Measurements from ENCODE around the gene FSHB. TPM values are rescaled to one million over a fixed set of nuclear protein-coding genes. Genes with fewer than 3 reads are reported as not detected.
"Not testable (repeated sequence)": the region's sequence is repeated elsewhere in the genome, so short reads cannot be mapped to it uniquely, and the experiment has no call there.

Gene FSHB
- polyA plus RNA-seq, 4 donors: not detected

DNA sequence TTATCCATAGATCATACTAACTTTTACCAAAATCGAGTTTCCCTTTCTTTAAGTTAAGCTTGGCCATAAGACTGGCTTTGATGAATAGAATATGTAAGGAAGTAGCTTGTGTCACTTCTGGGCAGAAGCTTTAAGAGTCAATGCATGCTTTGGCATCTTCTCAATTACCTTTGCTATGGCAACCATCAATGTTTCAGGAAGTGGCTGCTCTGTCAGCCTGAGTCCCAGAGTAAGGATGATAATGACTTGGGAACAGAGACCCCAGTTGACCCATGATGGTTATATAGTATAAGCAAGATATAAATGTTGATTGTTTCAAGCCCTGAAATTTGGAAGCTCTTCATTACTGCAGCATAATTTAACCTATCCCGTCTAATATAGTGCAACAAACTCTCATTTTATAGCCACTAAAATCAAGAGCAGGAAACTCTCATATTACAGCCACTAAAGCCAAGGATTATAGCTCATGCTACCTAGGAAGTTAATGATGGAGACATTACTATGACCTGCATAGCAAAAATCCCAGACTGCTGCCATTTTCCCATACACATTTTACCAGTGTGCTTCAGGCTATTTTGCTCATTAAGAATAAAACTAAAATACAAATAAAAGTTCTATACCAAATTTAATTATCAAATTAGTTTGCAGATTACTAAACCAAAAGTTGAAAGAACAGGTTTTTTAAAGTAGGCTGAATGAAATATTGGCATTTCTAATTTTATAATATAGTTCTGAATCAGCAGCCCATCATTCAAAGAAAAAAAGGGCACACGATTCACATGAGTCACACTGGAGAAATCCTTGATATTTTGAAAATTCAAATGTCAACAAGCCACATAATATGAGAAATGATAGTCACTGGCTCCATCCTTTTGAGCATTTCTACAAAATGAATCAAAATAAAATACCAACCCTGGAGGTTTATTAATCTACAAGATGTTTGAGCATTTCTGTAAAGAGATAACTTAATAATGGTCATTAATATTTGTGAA, 23.8 kb downstream of the FSHB start:
- FAIRE-seq (no peak), DNase-seq (no peak)
- H3K36me3 ChIP-seq (ENCODE audit: control insufficient read depth in 3 of 3, insufficient read depth in 2 of 3, low read depth in 1 of 3, low read length in 3 of 3): no peaks in the 10 kb centered on the region
- no peaks in the 10 kb centered on the region for H3K4me1 ChIP-seq (ENCODE audit: control insufficient read depth in 3 of 3, insufficient read depth in 2 of 3, low read depth in 1 of 3, low read length in 2 of 3)
- H3K27ac ChIP-seq (ENCODE audit: low read depth in 1 of 3, low read length in 2 of 3): no peak overlapping the region
- no peaks in the 10 kb centered on the region for H3K27me3 ChIP-seq (ENCODE audit: control insufficient read depth in 3 of 3, insufficient read depth in 3 of 3, low read length in 3 of 3)
- no peak overlapping the region for H3K4me3 ChIP-seq (ENCODE audit: low read depth in 1 of 3, low read length in 3 of 3)
- H3K9me3 ChIP-seq (ENCODE audit: control insufficient read depth in 2 of 2, insufficient read depth in 1 of 2, low read depth in 1 of 2, low read length in 1 of 2): no peaks in the 10 kb centered on the region
- 45 to 61% (median 57%) methylated on average over 3 of the region's 3 CpGs for WGBS, 3 donors

DNA sequence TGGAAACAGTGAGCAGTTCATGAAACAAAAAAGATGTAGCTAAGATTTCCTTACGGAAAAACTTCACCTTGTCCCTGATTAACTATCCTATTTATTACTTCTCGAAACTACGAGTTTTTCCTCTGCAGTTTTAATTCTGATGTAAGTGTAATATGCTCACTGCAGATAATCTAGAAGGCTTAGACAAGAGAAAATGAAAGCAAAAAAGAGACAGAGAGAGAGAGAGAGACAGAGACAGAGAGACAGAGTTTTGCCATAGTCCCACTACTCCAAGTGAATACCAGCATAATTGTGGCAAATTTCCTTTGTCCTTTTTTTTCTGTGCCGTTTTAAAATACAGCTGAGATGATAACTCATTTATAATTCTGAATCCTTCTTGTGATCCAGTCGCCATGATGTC, 24.8 kb downstream of the FSHB start:
- FAIRE-seq (no peak), DNase-seq (no peak)
- Histone ChIP-seq H3K4me3 (ENCODE audit: low read depth in 1 of 3, low read length in 3 of 3) (no peak overlapping the region), H3K36me3 (ENCODE audit: control insufficient read depth in 3 of 3, insufficient read depth in 2 of 3, low read depth in 1 of 3, low read length in 3 of 3) (no peaks in the 10 kb centered on the region), H3K27me3 (ENCODE audit: control insufficient read depth in 3 of 3, insufficient read depth in 3 of 3, low read length in 3 of 3) (no peaks in the 10 kb centered on the region), H3K4me1 (ENCODE audit: control insufficient read depth in 3 of 3, insufficient read depth in 2 of 3, low read depth in 1 of 3, low read length in 2 of 3) (no peaks in the 10 kb centered on the region), H3K9me3 (ENCODE audit: control insufficient read depth in 2 of 2, insufficient read depth in 1 of 2, low read depth in 1 of 2, low read length in 1 of 2) (no peaks in the 10 kb centered on the region), H3K27ac (ENCODE audit: low read depth in 1 of 3, low read length in 2 of 3) (no peak overlapping the region)
- WGBS, 3 donors: 73 to 78% (median 75%) methylated on average over 5 of the region's 5 CpGs

DNA sequence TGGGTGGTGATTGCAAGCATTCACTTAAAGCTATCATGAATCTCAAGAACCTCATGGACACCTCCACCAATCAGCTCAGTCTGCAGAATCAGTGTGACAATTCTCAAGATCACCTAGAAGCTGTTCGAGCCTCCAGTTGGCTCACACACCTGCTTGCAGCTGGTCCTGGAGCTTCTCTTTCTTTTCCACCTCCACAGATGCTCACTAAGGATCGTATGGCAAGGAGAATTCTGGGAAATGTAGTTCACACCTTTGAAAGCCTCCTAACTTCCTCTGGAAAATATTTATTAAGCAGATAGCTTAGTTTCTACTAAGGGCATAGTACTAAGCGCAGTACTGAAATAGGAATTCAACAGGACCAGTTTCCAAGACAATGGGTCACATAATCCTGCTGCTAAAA, 26.2 kb downstream of the FSHB start:
- Histone ChIP-seq H3K9me3 (ENCODE audit: control insufficient read depth in 2 of 2, insufficient read depth in 1 of 2, low read depth in 1 of 2, low read length in 1 of 2) (no peaks in the 10 kb centered on the region), H3K4me1 (ENCODE audit: control insufficient read depth in 3 of 3, insufficient read depth in 2 of 3, low read depth in 1 of 3, low read length in 2 of 3) (no peaks in the 10 kb centered on the region), H3K27ac (ENCODE audit: low read depth in 1 of 3, low read length in 2 of 3) (no peak overlapping the region), H3K27me3 (ENCODE audit: control insufficient read depth in 3 of 3, insufficient read depth in 3 of 3, low read length in 3 of 3) (no peaks in the 10 kb centered on the region), H3K36me3 (ENCODE audit: control insufficient read depth in 3 of 3, insufficient read depth in 2 of 3, low read depth in 1 of 3, low read length in 3 of 3) (no peaks in the 10 kb centered on the region), H3K4me3 (ENCODE audit: low read depth in 1 of 3, low read length in 3 of 3) (no peak overlapping the region)
- DNase-seq (no peak), FAIRE-seq (no peak)
- 51 to 70% (median 63%) methylated on average over 3 of the region's 3 CpGs for WGBS, 3 donors

DNA sequence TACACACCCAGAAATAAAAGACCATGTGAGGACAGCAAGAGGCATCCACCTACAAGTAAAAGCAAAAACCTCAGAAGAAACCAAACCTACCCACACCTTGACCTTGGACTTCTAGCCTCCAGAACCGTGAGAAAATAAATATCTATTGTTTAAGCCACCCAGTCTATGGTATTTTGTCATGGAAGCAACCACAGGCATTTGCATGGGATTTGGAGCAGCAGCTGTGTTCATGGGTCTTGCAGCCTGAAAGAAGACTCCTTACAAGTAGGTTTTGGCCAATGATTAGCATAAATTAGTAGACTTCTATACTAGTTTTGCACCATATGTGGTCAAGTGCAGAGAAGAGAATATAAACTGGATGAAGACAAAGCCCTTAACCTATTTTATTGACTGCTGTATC, 27.9 kb downstream of the FSHB start:
- H3K36me3 ChIP-seq (ENCODE audit: control insufficient read depth in 3 of 3, insufficient read depth in 2 of 3, low read depth in 1 of 3, low read length in 3 of 3): no peaks in the 10 kb centered on the region
- FAIRE-seq (no peak), DNase-seq (no peak)
- 5 to 23% (median 10%) methylated on average over 1 of the region's 1 CpG for WGBS, 3 donors
- H3K4me3 ChIP-seq (ENCODE audit: low read depth in 1 of 3, low read length in 3 of 3): no peak overlapping the region
- H3K27ac ChIP-seq (ENCODE audit: low read depth in 1 of 3, low read length in 2 of 3): no peak overlapping the region
- no peaks in the 10 kb centered on the region for H3K4me1 ChIP-seq (ENCODE audit: control insufficient read depth in 3 of 3, insufficient read depth in 2 of 3, low read depth in 1 of 3, low read length in 2 of 3)
- H3K9me3 ChIP-seq (ENCODE audit: control insufficient read depth in 2 of 2, insufficient read depth in 1 of 2, low read depth in 1 of 2, low read length in 1 of 2): no peaks in the 10 kb centered on the region
- no peaks in the 10 kb centered on the region for H3K27me3 ChIP-seq (ENCODE audit: control insufficient read depth in 3 of 3, insufficient read depth in 3 of 3, low read length in 3 of 3)

DNA sequence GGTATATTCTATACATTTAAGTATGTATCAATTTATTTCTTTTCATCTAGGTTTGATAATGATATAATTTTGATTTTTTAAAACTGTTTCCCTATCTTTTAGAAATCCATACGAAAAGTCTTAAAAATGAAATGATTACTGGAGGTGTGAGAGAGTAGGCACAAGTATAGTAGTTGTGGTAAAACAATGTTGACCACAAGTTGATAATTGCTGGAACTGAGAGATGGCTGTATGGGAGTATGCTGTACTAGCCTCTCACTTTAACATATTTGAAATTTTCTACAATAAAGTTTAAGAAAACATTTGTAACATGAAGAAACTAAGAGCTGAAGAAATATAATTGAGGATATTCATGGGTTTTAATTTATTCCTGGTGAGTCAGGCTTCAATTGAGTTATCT, 30.0 kb downstream of the FSHB start:
- FAIRE-seq: no peak
- H3K4me3 ChIP-seq (ENCODE audit: low read depth in 1 of 3, low read length in 3 of 3): no peak overlapping the region
- no peaks in the 10 kb centered on the region for H3K27me3 ChIP-seq (ENCODE audit: control insufficient read depth in 3 of 3, insufficient read depth in 3 of 3, low read length in 3 of 3)
- no peaks in the 10 kb centered on the region for H3K36me3 ChIP-seq (ENCODE audit: control insufficient read depth in 3 of 3, insufficient read depth in 2 of 3, low read depth in 1 of 3, low read length in 3 of 3)
- no peaks in the 10 kb centered on the region for H3K4me1 ChIP-seq (ENCODE audit: control insufficient read depth in 3 of 3, insufficient read depth in 2 of 3, low read depth in 1 of 3, low read length in 2 of 3)
- no peak for DNase-seq
- no peaks in the 10 kb centered on the region for H3K9me3 ChIP-seq (ENCODE audit: control insufficient read depth in 2 of 2, insufficient read depth in 1 of 2, low read depth in 1 of 2, low read length in 1 of 2)
- H3K27ac ChIP-seq (ENCODE audit: low read depth in 1 of 3, low read length in 2 of 3): no peak overlapping the region
- 68 to 87% (median 85%) methylated on average over 1 of the region's 1 CpG for WGBS, 3 donors

DNA sequence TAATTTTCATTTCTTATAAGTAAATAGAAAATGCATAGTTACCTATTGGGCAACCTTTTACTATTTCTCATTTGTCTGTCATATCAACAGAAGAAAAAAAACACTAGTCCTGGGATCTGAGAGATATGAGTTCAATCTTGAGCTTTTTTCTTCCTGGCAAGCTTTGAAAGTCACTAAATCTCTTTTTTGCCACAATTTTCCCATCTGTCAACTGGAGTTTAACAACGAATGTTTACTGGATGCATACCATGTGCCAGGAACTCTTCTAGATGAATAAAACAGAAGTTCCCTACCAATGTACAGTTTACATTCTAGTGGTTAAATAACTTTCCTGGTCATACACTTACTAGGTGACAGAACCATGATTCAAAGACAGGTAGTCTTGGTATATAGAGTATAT, 31.0 kb downstream of the FSHB start:
- 64 to 74% (median 65%) methylated on average over 1 of the region's 1 CpG for WGBS, 3 donors
- no peaks in the 10 kb centered on the region for H3K27me3 ChIP-seq (ENCODE audit: control insufficient read depth in 3 of 3, insufficient read depth in 3 of 3, low read length in 3 of 3)
- H3K36me3 ChIP-seq (ENCODE audit: control insufficient read depth in 3 of 3, insufficient read depth in 2 of 3, low read depth in 1 of 3, low read length in 3 of 3): no peaks in the 10 kb centered on the region
- no peaks in the 10 kb centered on the region for H3K4me1 ChIP-seq (ENCODE audit: control insufficient read depth in 3 of 3, insufficient read depth in 2 of 3, low read depth in 1 of 3, low read length in 2 of 3)
- H3K9me3 ChIP-seq (ENCODE audit: control insufficient read depth in 2 of 2, insufficient read depth in 1 of 2, low read depth in 1 of 2, low read length in 1 of 2): no peaks in the 10 kb centered on the region
- H3K4me3 ChIP-seq (ENCODE audit: low read depth in 1 of 3, low read length in 3 of 3): no peak overlapping the region
- H3K27ac ChIP-seq (ENCODE audit: low read depth in 1 of 3, low read length in 2 of 3): no peak overlapping the region
- FAIRE-seq: no peak
- DNase-seq: no peak

DNA sequence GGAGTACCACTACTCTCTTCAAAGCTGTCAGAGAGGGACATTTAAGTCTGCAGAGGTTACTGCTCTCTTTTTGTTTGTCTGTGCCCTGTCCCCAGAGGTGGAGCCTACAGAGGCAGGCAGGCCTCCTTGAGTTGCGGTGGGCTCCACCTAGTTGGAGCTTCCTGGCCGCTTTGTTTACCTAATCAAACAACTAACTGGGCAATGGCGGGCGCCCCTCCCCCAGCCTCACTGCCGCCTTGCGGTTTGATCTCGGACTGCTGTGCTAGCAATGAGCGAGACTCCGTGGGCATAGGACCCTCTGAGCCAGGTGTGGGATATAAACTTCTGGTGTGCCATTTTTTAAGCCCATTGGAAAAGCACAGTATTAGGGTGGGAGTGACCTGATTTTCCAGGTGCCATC, 37.8 kb downstream of the FSHB start:
- not testable (repeated sequence) for DNase-seq; H3K4me3 ChIP-seq (ENCODE audit: low read depth in 1 of 3, low read length in 3 of 3); H3K27me3 ChIP-seq (ENCODE audit: control insufficient read depth in 3 of 3, insufficient read depth in 3 of 3, low read length in 3 of 3); H3K36me3 ChIP-seq (ENCODE audit: control insufficient read depth in 3 of 3, insufficient read depth in 2 of 3, low read depth in 1 of 3, low read length in 3 of 3); H3K4me1 ChIP-seq (ENCODE audit: control insufficient read depth in 3 of 3, insufficient read depth in 2 of 3, low read depth in 1 of 3, low read length in 2 of 3); H3K27ac ChIP-seq (ENCODE audit: low read depth in 1 of 3, low read length in 2 of 3); H3K9me3 ChIP-seq (ENCODE audit: control insufficient read depth in 2 of 2, insufficient read depth in 1 of 2, low read depth in 1 of 2, low read length in 1 of 2); FAIRE-seq
- WGBS, 3 donors: 91 to 94% (median 94%) methylated on average over 9 of the region's 9 CpGs

DNA sequence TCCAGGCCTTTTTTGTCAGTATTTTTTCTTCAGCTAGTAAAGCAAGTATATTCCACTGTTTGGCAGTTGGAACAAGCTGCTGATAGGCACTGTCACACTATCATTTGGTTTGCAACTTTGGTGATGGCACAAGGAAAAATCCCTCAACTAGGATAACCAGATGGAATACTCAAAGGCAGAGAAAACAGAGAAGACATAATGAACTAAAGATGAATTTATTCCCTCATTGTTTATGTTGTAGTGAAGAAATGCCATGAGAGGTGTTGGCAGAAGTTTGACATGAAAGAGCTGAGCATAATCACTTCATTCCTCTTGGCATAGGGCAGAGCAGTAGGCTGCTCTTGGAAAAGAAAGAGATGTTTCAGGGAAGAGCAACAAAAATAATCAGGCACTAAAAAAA, 39.9 kb downstream of the FSHB start:
- DNase-seq (no peak), FAIRE-seq (no peak)
- Histone ChIP-seq H3K27me3 (ENCODE audit: control insufficient read depth in 3 of 3, insufficient read depth in 3 of 3, low read length in 3 of 3) (no peaks in the 10 kb centered on the region), H3K9me3 (ENCODE audit: control insufficient read depth in 2 of 2, insufficient read depth in 1 of 2, low read depth in 1 of 2, low read length in 1 of 2) (no peaks in the 10 kb centered on the region), H3K27ac (ENCODE audit: low read depth in 1 of 3, low read length in 2 of 3) (no peak overlapping the region), H3K36me3 (ENCODE audit: control insufficient read depth in 3 of 3, insufficient read depth in 2 of 3, low read depth in 1 of 3, low read length in 3 of 3) (no peaks in the 10 kb centered on the region), H3K4me1 (ENCODE audit: control insufficient read depth in 3 of 3, insufficient read depth in 2 of 3, low read depth in 1 of 3, low read length in 2 of 3) (no peaks in the 10 kb centered on the region), H3K4me3 (ENCODE audit: low read depth in 1 of 3, low read length in 3 of 3) (no peak overlapping the region)

DNA sequence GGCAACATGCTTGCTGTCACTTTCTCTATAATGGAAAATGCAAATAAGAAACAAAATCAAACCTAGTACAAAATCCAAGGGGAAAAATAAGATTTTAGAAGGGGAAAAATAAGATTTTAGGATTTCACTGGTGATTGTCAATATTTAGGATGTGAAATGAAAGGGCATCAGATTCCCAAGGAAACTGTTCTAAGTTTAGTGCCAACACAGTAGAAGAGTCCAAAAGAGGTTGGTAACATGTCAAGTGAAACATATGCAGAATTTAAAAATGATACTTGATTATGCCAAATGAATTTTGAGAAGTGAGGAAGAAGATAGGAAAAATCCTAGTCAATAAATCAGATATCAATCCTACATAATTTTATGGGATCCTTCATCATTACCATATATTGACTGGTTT, 46.4 kb downstream of the FSHB start:
- no peak for FAIRE-seq
- Histone ChIP-seq H3K36me3 (ENCODE audit: control insufficient read depth in 3 of 3, insufficient read depth in 2 of 3, low read depth in 1 of 3, low read length in 3 of 3) (no peaks in the 10 kb centered on the region), H3K9me3 (ENCODE audit: control insufficient read depth in 2 of 2, insufficient read depth in 1 of 2, low read depth in 1 of 2, low read length in 1 of 2) (no peaks in the 10 kb centered on the region), H3K27ac (ENCODE audit: low read depth in 1 of 3, low read length in 2 of 3) (no peak overlapping the region), H3K27me3 (ENCODE audit: control insufficient read depth in 3 of 3, insufficient read depth in 3 of 3, low read length in 3 of 3) (no peaks in the 10 kb centered on the region), H3K4me1 (ENCODE audit: control insufficient read depth in 3 of 3, insufficient read depth in 2 of 3, low read depth in 1 of 3, low read length in 2 of 3) (no peaks in the 10 kb centered on the region), H3K4me3 (ENCODE audit: low read depth in 1 of 3, low read length in 3 of 3) (no peak overlapping the region)
- DNase-seq: no peak

Data from small intestine (tissue), 7 donors.